ENCODE results near the gene CCM2.
"Not testable (repeated sequence)": the region's sequence is repeated elsewhere in the genome, so short reads cannot be mapped to it uniquely, and the experiment has no call there.

GRCh38 chr7:44992004-44992795, 7.8 kb upstream of the CCM2 start:
- TF ChIP-seq POLR2A (IDR thresholded peaks at IDR 0.05): not testable (repeated sequence)
- TF ChIP-seq, protein P1, sequence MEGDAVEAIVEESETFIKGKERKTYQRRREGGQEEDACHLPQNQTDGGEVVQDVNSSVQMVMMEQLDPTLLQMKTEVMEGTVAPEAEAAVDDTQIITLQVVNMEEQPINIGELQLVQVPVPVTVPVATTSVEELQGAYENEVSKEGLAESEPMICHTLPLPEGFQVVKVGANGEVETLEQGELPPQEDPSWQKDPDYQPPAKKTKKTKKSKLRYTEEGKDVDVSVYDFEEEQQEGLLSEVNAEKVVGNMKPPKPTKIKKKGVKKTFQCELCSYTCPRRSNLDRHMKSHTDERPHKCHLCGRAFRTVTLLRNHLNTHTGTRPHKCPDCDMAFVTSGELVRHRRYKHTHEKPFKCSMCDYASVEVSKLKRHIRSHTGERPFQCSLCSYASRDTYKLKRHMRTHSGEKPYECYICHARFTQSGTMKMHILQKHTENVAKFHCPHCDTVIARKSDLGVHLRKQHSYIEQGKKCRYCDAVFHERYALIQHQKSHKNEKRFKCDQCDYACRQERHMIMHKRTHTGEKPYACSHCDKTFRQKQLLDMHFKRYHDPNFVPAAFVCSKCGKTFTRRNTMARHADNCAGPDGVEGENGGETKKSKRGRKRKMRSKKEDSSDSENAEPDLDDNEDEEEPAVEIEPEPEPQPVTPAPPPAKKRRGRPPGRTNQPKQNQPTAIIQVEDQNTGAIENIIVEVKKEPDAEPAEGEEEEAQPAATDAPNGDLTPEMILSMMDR (IDR thresholded peaks at IDR 0.05): not testable (repeated sequence)
